Cerebellar nuclear complex (tissue), 1 donor: ENCODE measurements around the gene PDCD4.

Experiments used
- DNase-seq, 2 experiments: peaks; one replicate each; lab custom pipeline; 2025; lab: John Stamatoyannopoulos, UW

The PDCD4 gene

DNA sequence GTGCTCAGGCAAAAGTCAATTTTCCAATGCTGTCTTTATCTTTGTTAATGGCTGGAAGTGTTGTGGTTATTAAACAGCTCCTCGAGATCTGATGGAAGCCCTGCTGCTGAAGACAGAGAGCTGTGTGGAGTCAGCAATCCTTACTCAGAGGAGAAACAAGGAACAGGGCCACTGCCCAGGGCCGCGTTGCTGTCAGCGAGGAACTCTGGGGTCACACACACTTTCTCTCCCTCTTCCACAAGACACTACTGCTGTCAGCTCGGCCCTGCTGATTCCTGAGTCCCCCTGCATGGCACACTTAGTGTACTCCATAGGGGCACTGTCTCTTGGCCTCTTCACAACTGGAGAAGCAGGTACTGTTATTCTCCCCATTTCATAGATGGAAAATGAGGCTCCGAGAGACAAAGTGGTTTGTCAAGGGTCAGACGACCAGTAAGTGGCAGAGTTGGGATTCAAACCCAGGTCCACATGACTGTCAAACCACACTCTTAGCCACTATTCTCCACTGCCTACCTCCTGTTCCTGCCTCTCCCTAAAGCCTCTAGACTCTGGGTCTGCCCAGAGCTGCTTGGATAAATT lies 29.3 kb upstream of the PDCD4 start:
- DNase-seq: no peak

DNA sequence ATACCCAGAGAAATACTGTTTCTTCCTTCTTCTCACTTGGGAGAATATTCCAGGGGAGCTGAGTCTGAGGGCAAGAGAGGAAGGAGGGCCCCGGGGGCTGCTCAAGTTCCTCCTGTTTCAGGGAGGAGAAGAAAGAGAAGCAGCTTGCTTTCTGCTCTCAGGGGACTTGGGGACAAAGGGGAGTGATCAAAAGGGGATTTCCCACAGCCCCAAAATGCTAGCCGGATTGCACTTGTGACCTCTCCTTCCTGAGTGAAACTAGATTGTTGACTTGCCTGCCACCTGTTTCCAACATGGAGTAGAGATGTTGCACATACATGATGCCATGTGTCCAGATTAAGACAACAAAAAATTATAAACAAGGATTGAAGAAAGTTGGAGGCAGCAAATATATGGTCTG lies 28.7 kb upstream of the PDCD4 start:
- DNase-seq: no peak

DNA sequence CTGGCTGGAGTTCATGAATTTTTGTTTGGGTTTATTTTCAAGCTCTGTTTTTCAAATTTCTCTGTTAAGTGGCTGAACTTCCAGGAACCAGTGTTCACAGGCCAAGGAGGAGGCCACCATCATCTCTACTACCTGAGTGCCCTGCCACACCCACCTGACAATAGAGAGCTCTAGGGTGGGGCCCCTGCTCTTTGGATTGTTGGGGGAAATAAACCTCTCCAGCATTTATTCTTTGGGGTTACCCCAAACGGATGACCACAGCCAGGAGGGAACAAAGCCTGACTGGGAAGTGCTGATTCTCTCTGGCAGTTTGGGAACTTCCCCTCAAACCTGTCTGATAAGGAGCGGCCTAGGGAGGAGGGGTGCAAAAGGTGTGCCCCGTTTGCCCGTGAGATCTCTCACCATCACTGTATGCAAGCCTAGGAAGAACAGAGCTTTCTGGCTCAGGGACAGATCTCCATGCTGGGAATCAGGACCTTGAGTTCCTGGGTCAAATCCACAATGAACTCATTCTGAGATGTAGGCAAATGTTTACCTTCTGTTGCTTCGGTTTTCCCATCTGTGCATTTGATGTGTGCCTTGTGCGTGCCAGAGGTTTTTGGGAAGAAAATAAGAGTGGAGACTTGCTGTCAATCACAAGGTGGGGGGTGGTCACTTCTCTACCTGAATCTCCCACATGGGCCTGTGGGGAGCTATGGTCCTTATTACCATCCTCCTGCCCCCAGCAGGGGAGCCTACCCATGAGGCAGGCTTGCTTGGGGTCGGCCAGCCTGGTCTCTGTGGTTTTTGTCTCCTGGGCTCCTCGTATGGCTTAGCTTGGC lies 27.7 kb upstream of the PDCD4 start:
- DNase-seq: no peak

DNA sequence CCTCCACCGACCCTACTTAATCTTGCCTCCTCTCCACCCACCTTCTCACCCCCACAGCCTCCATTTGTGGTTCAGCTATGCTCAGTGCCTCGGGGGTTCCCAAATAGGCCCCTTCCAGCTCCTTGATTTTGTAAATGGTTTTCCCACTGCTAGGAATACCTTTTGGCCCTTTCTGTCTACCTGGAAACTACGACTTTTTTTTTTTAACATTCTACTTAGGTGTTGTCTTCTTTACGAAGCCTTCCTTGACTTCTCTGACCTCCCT lies 27.2 kb upstream of the PDCD4 start:
- DNase-seq: no peak

DNA sequence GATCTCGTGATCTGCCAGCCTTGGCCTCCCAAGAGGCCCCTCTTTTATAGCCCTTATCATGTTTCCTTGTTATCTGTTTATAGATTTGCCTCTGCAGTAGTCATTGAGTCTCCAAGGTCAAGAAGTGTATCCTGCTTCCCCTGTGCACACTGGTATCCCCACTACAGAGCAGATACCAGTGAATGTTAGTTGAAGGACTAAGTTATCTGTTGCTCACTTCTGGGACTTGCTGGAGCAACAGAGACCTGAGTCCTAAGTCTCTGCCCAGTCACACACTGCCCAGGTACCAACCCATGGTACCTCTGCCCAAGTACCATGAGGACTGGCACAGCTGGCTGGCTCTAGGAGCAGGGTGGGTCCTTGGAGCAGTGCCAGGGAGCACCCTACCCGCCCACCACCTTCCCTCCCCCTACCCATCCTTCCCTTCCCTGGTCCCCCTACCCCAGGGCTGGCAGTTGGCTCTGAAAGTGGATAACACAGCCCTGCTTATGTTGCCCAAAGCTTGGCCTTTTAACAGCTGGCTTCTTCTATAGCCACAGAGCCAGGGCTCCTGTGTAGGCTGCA lies 26.5 kb upstream of the PDCD4 start:
- DNase-seq: no peak

DNA sequence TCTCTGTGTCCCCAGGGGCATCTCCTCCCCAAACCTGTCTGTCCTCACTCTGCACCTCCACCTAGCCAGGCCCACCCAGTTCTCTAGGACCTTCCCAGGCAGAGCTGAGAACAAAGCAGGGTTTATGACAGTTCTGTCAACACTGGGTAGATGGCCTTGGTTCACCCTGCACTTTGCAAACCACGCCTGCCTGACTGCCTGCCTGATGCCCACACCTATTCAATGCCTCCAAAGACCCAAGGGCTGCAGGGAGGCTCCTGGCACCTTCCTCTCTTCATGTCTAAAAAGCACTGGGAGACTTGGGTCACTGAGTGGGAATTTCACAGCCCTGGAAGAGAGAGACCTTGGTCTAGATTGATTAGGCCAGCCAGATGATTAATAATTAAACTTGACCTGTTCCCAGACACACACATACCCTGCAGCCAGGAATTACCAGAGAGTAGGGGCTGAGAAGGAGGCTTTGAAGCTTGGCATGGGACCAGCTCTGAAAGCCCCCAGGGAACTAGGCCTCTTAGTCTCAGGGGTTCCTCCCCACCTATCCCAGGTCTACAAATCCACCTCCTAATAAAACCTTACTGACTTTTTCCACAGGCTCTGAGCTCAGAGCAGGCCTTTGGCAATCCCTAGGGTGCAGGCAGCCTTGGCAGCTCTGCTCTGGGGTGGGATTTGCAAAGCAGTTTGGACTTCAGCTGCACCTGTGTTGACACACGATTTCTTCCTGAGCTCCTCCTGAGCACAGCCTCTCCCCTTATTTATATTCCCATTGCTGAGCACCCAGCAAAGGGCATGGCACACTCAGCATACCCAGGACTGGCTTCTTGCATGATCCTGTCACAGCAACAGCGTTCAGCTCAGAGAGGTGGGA lies 25.7 kb upstream of the PDCD4 start:
- DNase-seq: no peak

DNA sequence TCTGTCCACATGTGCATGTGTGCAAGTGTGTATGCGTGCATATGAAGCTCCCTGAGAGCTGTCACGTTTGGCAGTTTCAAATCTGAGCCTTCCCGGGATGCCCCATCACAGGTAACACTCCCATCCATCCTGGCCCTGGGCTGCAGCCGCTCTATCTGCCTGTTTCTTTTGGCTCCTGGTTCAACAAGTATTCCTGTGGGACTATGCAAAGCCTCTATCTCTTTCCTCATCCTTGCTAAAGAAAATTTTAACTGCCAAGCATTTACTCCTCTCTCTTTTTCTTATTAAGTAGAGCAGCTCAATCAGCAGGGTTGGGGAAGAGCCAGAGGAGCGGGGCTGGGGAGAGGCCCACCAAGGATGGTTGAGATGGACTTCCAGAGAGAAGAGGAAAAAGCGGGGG lies 24.4 kb upstream of the PDCD4 start:
- no peak for DNase-seq

DNA sequence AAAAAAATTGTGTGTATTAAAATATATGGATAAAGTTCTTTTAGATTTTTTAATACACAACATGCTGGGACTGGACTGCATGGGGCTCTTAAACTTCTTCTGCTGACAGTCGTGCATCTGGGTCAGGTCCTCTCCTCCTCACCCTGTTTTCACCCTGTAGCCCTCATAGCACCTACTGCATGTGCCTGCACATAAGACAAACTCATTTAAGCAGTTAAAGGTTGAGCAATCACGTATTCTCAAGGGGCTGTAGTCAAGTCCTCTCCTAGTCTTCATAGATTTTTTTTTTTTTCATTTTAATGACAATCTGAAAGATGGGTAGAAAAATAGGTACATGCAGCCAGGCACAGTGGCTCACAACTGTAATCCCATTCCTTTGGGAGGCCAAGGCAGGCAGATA lies 23.6 kb upstream of the PDCD4 start:
- DNase-seq: no peak

DNA sequence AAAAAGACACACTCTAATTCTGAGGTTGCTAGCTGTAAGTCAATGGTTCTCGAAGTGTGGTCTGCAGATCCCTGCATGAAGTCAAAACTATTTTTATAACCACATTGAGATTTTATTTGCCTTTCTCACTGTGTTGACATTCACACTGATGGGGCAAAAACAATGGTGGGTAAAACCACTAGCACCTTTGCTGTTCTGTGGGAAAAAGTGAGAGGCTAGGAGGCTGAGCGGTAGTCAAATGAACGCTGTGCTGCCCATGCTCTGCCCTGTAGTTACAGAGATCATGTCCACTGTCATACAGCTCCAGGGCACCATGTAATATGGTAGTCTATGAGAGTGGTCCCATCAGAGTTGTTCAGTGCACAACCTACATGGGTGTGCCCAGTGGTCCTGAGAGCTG lies 21.6 kb upstream of the PDCD4 start:
- DNase-seq: no peak

DNA sequence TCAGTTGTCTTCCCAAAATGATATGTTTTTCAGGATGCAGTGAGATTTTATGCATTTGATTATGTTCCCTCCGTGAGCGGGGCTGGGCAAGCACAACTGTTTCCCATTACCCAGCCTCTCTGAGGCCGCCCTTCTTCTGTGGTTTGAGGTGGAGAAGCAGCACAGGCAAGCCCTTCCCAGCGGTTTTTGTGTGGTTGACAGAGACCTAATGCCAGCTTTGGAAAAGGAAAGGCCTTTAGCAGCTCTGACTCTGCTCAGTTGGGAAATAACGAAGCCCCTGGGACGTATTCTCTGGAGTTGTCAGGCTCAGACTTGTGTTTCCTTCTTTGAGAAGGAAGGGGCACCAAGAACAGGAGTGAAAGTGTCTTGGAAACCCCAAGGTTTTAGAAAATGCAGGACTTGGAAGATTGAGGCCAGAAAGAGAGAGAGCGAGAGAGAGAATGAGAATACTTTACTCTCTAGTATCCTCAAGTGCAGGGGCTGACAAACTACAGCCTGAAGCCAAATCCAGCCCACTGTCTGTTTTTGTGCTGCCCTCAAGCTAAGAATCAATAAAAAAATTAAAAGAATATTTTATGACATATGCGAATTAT lies 20.6 kb upstream of the PDCD4 start:
- no peak for DNase-seq

DNA sequence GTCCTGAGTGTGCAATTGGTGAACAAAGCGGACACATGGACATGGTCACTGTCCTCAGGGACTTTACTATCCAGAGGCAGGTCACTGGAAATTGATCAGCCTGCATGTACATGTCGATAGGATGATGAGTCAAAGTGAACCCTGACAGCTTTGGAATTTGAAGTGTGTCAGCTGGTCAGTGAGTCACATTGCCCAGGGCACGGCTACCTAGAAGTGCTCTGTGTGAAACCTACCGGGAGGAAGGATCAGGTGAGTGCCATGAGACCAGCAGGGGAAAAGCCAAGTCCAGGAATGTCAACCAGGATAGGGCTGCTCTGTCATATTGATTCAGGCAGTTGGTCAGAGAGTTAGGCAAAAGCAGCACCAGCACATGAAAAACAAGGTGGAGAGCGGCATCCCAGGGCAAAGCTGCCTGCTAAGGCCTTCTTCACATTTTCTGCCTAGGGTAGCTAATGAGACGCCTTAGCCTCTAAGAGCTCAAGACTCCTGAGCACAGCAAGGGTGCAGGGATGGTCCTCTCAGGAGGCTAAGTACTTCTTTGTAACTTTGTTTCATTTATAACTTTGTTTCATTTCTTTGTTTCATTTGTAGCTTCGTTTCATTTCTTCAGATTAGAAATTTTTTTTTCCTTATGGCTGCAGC lies 19.4 kb upstream of the PDCD4 start:
- DNase-seq: no peak

DNA sequence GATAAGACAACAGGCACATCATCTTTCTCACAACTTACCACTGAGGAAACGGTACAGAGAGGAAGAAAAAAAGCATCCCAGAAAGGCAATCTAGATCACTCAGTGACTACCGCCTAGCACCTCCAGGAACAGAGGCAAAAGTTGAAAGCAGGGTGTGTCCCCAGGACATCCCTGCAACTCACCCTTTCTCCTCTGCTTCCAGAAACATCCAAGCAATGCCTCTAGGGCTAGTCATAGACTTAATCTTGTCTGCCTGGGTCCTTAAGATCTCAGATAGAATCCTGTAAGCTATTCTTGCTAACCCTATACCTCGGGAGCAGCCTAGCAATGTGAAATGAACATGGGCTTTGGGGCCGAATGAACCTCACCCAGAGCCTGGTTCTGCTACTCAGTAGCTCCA lies 18.8 kb upstream of the PDCD4 start:
- DNase-seq: no peak

DNA sequence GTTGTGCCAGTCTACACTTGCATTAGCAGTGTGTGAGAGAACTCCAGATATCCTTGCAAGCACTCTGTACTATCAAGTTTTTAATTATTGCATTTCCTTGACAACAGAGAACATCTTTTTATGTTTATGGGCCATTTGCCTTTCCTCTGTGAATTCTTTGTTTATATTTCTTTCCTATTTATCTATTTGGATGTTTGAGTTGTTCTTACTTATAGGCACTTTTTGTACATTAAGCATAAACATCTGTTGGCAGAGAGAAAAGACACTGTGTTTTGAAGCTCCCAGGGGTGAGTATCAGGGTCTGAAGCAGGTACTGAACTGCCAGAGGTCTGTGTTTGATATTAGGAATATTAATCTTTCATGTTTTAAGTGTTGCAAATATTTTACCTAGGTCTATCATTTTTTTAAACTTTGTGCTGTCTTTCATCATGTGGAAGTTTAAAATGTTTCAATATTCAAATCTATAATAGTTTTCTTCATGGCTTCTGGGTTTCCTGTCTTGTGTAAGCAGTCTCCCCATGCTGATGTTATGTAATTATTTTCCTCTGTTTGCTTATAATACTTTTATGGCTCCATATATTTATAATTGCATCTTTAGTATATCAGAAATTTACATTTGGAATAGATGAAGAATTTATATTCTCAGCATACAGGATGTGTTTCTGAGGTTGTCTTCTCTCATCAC lies 17.7 kb upstream of the PDCD4 start:
- DNase-seq: no peak

DNA sequence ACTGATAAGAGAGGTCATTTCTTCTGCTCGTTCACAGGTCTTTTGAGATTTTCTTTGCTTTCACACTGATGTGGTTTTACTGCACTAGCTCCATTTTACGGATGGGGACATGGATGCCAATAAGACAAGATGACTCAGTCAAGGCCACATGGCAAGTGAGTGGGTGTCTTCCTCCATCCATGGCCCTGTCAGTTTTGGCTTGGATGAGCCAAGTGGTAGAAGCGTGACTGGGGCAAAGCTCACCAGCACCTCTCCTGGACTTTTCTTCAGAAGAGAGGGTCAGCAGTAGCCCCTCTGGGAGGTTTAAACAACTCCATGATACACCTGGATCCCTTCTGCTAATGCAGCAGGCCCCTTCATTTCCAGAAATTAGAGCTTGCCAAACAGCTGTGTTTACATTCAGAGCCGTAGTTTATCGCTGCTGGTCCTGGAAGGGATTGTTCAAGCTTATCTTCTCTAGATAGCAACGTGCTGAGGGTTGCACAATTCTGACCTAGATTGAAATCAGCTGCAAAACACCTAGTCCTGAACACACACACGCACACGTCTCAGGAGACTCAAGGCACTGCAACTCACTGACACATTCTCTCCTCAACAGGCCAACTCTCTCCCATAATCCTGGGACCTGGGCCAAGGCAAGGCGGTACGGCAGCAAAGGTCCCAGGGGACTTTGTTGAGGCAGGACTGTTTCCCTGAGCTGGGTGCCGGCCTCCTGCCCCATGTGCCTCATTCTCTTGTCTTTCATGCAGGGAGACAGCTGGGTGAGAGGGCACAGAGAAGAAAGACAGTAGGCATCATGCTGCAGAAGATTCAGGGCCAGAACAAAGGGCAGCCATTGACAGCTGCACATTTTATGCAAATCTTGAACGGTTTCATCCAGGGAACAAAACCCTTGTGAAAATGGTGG lies 14.2 kb upstream of the PDCD4 start:
- no peak for DNase-seq

DNA sequence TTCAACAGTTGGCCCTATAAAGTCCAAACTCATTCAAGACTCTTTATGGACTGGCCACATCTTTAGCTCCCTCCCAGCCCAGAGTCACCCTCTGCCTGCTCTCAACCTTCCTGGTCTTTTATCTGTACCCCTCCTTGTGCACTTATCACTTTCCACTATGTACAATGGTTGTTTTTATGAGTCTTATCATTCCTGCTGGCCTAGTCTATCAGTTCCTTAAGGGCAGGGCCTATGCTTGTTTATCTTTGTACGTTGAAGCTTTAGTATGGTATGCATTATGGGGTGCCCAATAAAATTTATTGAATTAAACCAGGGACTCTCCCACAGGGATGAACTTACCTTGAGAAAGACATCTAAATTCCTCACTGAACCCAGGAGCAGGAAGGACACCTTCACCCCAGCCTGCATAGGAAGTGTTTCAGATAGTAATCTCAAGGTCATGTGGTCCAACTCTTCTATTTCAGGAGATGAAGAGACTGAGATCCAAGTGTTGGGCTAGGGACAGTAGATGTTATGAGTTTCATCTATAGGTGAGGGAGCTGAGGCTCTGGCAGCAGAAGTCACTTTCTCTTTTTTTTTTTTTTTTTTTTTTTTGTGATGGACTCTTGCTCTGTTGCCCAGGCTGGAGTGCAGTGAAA lies 13.3 kb upstream of the PDCD4 start:
- no peak for DNase-seq

DNA sequence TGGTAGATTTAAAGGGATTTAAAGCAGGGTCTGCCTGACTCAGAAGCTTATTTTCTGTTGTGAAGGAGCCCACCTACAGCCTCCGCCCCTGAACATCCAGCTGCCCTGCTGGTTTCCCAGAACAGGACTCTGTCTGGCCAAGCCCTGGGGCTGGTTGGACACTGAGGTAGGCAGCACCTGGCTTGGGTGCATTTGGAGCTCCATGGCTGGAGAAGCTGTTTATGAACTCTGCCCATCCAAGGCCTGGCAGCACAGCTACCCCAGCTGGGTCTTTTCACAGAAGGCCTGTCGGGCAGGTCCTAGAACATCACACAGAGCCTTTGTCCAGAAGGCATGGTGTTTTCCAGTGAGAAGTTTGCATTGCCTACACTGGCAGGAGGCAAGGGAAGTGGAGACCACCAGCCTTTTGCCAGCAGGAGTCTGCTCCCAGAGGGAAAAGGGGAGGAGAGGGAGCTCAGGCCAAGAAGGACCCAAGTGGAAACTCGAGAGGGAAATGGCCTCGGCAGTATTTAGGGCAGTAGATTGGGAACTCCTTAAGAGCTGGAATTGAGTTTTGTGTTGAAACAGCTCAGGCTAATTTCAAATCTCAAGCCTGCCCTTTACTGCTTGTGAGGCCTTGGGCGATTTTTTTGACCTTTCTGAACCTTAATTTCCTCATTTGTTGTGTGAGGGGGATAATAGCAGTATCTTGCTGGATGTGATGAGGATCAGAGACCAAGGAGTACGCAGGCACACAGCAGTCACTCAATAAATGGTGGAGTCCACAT lies 12.3 kb upstream of the PDCD4 start:
- no peak for DNase-seq

DNA sequence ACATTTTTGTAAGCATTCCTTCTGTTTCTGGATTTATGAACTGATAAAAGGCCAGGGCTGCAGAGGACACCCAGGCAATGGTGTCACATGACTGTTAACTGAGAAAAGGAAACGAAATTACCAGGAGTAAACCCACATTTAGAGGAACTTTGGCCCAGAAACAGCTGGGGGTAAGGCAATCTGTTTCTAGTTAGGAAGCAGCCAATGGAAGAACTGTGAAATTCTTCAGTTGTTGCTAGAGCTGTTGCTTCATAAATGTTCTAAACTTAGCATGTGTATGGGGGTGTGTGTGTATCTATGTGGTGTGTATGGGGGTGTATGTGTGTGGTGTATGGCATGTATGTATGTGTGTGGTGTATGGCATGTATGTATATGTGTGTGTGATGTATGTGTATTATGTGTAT lies 11.8 kb upstream of the PDCD4 start:
- no peak for DNase-seq

DNA sequence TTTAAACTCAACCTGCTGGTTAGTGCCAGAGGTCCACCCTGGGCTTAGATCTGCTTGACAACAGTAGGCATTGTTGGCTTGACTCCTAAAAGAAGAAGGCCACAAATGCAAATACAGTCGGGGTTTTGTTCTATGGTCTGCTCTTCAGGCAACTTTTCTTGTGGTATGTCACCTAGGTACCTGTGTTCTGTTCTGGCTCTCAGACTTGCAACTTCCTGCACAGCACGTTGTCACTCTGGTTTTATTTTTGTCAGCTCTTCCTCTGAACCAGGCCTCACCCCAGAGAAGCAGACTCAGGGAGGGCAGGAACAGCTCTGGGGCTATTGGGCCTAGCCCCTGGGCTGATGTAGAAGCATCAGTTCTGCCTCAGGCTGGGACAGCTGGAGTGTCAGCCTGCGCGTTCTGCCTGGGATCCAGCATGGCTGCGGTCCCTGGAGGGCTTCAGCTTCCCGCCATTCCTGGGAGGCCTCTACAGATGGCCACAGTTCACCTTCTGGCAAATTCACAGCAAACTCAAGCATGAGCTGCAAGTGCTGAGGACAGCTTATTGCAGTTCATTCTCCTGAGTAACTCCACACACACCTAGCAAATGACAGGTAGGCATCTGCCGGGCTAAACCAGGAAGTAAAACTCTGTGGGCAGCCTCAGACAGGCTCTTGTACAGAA lies 11.0 kb upstream of the PDCD4 start:
- no peak for DNase-seq

DNA sequence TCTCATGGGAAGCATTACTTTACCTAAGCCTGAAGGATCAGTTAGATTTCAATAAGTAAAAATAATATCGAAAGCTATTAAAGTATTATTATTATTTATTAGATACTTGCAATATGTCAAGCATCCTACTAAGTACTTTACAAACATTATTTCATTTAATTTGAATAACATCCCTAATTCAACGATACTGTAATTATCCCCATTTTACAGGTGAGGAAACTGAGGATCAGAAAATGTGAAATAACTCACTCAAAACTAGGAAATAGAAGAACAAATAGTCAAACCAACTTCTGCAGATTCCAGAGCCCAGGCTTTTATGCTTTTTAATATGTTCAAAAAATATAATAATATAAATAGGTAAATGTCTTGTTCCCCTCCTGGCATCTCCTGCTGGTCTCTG lies 10.3 kb upstream of the PDCD4 start:
- no peak for DNase-seq
